ENCODE measurements around the gene LRIT1.
"Not testable (repeated sequence)": the region's sequence is repeated elsewhere in the genome, so short reads cannot be mapped to it uniquely, and the experiment has no call there.

Gene LRIT1, protein sequence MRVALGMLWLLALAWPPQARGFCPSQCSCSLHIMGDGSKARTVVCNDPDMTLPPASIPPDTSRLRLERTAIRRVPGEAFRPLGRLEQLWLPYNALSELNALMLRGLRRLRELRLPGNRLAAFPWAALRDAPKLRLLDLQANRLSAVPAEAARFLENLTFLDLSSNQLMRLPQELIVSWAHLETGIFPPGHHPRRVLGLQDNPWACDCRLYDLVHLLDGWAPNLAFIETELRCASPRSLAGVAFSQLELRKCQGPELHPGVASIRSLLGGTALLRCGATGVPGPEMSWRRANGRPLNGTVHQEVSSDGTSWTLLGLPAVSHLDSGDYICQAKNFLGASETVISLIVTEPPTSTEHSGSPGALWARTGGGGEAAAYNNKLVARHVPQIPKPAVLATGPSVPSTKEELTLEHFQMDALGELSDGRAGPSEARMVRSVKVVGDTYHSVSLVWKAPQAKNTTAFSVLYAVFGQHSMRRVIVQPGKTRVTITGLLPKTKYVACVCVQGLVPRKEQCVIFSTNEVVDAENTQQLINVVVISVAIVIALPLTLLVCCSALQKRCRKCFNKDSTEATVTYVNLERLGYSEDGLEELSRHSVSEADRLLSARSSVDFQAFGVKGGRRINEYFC

DNA sequence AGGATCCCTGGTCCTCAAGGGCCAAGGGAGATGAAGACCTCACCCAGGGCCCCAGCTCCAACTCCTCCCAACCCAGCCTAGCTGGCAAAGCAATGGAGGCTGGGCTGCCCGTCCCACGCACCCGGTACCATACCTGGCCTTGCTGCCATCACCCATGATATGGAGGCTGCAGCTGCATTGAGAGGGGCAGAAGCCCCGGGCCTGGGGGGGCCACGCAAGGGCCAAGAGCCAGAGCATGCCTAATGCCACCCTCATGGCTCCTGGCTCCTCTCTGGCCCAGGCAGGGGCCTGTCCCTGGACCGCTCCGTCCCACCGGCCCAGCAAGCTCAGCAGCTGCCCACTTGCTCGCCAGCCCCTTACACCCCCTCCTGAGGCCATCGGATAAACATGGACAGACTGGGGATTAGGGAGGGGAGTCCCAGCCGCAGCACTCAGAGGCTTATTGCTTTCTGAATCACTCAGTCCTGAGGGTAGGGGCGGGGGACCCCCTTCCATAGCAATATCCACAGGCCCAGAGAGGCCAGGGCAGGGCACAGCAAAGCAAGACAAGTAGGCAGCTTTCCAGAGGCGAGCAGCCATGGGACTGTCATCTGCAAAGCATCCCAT, at the start of gene LRIT1:
TSS of gene LRIT1 (minus strand) at position 362 of the 606 bp plus-strand sequence. CDS start at position 255, 107 bp downstream.
- DNase-seq (ENCODE audit: low read depth) = no peak

DNA sequence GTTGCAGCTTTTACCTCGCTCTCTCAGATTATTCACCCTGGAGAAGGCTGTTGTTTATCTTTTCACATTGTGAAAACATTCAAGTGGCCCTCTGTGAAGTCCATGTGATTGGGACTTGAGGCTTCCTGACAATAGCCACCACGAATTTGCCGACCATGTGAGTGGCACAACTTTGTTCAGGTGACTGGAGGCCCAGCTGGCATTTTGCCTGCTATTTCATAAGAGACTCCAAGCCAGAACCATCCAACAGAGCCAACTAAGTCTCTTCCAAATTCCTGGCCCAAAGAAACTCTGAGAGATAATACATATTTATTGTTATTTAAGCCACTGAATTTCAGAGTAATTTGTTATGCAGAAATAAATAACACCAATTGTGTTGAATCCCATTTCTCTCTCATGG, 48.9 kb upstream of the LRIT1 start:
- no peak for DNase-seq (ENCODE audit: low read depth)

DNA sequence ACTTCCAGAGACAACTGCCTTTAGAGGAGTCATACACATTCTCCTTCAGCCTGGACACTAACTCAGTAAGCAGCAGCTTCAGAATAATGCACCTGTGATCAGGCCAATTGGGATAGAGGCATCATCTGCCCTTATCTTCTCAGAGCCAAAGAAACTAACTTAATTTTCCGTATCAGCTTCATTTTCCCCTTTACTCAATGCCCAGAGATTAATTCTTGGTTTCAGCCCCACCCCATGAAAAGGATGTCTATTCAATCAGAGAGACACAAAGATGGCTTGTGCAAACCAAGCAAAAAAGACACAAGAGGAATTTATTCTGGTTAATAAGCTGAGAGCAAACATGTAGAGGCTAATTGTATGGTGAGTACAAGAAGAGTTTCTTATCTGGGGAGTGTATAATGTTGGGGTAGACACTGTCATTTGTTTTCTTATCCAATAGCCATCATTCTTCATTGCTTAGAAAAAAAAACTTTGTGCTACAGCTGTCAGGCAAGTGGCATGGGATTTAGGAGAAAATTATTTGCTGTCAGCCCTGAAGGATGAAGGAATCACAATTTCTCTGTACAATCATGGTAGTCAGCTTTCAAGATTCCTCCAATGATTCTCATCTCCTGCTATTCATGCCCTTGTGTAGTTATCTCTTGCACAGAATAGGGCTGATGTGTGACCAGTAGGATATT, 48.3 kb upstream of the LRIT1 start:
- no peak for DNase-seq (ENCODE audit: low read depth)

DNA sequence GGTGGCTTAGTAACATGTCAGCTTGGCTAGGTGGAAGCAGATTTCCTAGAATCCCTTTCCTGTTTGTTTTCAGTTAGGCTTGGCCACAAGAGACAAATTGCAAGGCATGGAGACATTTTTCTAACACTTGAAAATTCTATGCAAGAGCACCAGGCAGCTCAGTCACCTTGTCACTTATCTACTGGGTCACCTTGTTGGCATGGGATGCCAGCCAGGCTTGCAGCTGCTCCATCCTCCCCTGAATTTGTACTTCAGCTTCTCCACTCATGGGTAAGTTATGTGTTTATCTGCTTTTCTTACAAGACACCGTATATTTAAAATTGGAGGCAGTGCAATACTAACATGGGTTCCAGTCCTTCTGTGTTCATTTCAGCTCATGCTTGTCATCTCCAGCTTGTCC, 46.8 kb upstream of the LRIT1 start:
- no peak for DNase-seq (ENCODE audit: low read depth)

DNA sequence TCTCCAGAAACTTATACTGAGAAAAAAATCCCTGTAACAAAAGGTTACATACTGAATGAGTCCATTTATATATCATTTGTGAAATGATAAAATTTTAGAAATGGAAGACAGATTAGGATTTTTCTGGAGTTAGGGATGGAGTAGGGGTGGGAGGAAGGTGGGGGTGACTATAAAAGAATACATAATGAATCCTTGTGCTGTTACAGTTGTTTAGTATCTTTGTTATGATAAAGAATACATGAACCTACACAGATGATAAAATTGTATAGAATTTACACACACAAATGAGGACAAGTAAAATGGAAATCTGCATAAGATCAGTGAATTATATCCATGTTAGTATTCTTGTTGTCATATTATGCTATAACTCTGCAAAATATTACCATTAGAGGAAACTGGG, 45.3 kb upstream of the LRIT1 start:
- DNase-seq (ENCODE audit: low read depth) = no peak

DNA sequence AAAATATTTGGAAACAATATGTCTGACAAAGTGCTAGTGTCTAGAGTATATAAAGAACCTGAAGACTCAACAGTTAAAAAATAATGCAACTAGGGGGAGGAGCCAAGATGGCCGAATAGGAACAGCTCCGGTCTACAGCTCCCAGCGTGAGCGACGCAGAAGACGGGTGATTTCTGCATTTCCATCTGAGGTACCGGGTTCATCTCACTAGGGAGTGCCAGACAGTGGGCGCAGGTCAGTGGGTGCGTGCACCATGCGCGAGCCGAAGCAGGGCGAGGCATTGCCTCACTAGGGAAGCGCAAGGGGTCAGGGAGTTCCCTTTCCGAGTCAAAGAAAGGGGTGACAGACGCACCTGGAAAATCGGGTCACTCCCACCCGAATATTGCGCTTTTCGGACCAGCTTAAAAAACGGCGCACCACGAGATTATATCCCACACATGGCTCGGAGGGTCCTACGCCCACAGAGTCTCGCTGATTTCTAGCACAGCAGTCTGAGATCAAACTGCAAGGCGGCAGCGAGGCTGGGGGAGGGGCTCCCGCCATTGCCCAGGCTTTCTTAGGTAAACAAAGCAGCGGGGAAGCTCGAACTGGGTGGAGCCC, 38.6 kb upstream of the LRIT1 start:
- DNase-seq (ENCODE audit: low read depth) = not testable (repeated sequence)

DNA sequence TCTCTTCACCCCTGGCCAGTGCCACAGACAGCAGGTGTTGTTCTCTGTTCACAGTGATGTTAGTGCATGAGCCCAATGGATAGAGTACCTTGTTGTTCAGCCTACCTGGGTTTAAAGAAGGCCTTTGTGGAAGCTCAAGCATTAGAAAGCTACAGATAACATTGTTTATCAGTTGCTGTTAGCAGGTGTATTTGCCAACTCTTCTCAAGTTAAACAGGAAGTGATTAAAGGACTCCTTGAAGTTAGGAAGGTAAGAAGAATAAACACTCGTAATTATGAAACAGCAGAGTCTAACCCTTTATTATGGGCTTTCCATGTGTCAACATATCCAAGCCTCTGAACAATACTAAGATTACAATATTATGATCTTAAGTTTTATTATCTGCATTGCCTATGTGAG, 29.4 kb upstream of the LRIT1 start:
- no peak for DNase-seq (ENCODE audit: low read depth)

DNA sequence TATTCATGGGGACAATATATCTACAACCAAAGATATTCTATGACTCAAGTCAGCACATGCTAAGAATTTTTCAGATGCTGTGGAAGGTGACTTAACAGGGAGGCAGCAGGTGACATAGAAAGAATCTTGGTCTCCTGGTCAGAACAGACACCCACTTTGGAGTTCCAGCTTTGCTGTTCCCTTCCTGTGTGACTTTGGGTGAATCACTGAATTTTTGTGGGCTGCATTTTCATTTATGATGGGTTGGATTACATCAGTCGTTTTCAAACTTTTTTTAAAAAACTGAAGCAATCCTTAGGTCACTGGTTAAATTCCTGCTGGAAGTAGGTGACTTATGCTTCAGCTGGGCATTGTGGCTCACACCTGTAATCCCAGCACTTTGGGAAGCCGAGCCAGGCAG, 28.4 kb upstream of the LRIT1 start:
- no peak for DNase-seq (ENCODE audit: low read depth)

DNA sequence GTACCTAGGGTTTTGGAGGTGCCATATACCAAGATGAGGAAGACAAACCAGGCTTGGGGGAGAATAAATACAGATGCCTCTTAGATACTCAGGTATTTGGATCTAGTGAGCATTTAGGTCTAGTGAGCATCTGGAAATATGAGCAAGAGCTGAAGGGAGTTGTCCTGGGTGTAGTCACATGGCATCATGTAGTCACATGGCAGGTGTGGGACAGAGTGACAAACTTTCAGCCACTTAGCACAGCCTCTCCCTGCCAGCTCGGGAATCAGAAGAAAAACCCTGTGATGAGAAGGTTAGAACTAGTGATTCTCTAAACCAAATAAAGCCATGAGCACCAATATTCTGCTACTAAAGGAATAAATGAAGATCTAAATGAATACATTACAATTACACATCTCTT, 27.8 kb upstream of the LRIT1 start:
- DNase-seq (ENCODE audit: low read depth) = no peak

DNA sequence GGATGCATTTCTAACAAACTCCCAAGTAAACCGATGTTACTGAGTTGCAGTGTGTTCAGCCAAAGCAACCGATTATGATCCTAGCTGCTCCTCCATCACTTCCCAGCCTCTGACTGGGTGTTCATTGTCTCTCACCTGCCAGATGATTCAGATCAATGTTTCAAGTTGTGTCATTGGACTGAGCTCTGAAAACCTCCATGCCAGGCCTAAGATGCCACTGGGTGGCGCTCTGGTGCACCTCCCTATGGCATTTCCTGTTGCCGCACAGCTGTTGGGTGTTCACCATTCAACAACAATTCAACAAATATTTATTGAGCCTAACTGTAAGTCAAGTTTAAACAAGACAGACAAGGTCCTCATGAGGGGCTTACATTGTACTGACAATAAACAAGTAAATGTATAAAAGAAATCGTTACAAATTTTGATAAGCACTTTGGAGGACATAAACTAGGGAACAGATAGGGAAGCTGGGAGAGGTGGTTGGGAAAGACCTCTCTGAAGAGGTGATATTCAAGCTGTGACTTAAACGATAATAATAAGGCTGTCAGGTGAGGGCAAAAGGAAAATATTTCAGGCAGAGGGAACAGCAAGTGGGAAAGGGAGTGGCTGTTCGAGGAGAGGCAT, 26.3 kb upstream of the LRIT1 start:
- DNase-seq (ENCODE audit: low read depth) = peak; percentile 51

DNA sequence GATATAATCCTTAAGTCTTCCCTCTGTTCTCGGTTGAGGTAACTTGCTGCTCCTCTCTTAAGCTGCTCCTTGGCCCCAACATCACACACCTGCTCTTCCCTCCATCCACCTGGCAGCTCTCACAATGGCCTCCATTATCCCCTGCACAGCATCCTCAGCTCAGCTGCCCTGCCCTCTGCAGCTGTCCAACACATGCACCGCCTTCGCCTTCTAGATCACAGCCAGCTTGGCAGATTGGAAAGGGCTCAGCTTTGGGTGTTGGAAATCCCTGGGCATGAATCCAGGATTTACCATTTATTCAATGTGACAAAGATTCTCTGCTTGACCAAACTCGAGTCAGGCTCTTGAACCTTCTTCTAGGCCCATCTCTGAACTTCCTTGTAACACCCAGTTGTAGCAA, 24.1 kb upstream of the LRIT1 start:
- no peak for DNase-seq (ENCODE audit: low read depth)

DNA sequence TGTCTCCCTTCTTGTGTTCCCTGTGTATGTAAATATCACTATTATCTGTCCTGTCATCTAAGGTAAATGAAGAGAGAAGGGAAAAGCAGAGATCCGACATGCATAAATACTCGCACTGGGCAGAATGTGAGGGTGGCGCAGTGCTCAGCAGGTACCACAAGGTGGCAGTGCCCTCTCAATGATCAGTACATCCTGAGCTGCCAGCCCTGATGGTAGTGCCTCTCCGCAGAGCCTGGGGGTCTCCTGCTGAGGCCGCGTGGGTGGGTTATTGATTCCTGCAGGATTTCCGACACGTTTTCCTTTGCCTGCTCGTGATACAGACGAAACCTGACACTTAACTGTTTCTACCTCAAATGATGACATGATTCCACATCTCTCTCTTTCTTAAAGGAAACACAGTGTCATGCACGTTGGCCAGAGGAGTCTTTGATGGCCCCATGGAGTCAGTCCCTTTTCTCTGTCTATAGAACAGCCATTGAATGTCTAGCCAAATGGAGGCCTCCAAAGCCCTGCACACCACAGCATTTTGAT, 23.3 kb upstream of the LRIT1 start:
- DNase-seq (ENCODE audit: low read depth) = peak; percentile 57

DNA sequence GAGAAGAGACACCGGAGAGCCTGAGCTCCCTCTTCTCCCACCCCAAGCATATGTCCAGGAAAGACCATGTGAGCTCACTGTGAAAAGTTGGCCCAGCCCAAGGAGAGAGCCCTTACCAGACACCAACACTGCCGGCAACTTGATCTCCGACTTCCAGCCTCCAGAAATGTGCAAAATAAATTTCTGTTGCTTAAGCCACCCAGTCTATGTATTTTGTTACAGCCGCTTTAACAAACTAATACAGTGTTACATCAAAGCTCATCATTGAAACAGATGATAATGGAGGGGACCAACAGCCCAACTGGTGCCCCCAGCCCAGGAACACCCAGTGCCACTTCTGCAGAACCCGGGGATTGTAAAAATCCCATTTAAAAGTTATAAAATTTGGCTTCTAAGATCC, 22.4 kb upstream of the LRIT1 start:
- DNase-seq (ENCODE audit: low read depth) = no peak

DNA sequence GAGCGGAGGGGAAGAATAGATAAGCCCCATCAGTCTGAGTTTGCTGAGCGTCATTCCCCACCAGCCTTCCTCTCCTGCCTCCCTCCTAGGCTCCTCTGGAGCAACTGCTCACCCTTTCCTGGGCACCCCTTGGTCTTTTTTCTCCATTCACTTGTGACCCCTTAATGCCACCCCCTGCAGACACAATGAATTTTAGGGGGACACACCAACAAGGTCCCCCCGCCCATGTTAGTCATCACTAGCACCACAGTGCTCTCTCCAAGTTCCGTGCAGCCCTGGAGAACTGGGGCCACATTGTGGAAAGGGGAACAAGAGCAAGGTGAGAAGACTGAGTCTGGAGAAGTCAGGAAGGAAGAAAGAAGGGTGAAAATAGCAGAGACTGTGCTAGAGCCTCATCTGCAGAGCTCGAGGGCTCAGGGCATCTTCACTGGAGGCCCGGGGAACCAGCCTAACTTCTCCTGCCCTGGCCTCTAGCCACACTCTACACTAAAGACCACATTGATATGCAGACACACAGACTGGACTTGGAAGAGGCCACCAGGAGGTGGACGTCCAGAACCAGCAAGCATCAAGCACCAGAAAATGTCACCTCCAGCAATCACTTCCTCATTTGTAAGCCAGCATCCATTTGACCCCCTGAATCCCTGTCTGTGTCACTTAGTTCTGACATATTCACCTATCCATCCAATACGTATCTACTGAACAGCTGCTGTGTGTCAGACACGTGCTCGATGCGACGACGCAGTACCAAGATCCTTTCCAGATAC, 21.0 kb upstream of the LRIT1 start:
- DNase-seq (ENCODE audit: low read depth) = no peak

DNA sequence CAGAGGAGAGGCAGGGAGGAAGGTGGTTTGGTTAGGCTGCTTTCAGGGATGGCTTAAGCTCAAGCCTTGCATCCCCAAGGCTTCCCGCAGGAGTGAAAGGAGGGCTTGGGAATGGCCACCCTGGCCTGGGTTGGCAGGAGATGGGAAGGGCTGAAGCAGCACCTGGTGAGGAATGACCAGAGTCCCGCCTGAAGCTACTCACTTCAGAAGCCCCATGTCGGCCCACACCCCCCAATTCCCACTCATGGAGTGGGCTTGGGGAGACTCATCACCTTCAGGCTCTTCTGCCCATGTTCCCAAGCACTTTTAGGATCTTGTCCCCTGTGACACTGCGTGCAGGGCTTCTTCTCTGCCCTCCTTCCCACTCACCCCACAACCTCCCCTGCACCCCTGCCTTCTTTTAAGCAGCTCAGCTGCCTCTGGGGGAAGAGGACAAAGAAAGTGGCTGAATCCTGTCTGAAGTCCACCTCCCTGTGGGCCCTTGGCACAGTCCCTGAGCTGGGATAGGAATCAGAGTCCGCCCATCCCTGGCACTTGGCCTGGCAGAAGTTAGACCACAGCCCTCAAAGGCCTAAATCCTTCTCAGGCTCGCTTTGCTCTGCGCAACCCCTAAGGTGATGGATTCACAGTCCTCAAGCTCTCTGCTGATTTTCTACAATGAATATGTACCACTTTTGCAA, 20.0 kb upstream of the LRIT1 start:
- no peak for DNase-seq (ENCODE audit: low read depth)

DNA sequence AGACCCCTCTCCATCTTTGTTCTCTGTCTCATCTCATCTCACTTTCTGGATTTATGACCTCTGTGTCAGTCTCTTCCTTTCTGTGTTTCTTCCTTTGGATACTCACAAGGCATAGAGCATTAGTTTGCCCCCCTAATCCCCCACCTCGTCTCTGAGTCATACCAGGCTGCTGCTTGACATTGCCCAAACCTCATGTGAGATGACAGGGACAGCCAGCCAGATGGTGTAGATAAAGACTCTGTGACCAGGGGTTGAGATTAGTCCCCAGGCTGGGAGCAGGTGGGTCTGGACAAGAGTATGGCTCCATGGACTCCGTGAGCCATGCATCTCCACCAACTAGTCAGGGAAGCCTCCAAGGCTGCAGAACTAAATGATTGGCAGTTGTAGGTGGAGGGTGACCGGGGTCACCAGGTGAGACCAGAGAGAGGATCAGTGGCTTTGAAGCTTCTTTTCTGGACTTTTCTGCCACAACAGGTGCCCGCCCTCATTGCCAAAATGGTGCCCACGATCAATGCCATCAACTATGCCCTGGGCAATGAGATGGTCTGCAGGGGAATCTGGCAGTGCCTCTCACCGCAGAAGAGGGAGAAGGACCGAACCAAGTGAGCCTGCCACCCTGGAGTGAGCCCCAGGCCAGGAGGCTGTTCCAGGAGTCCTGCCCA, 16.8 kb upstream of the LRIT1 start:
- no peak for DNase-seq (ENCODE audit: low read depth)

DNA sequence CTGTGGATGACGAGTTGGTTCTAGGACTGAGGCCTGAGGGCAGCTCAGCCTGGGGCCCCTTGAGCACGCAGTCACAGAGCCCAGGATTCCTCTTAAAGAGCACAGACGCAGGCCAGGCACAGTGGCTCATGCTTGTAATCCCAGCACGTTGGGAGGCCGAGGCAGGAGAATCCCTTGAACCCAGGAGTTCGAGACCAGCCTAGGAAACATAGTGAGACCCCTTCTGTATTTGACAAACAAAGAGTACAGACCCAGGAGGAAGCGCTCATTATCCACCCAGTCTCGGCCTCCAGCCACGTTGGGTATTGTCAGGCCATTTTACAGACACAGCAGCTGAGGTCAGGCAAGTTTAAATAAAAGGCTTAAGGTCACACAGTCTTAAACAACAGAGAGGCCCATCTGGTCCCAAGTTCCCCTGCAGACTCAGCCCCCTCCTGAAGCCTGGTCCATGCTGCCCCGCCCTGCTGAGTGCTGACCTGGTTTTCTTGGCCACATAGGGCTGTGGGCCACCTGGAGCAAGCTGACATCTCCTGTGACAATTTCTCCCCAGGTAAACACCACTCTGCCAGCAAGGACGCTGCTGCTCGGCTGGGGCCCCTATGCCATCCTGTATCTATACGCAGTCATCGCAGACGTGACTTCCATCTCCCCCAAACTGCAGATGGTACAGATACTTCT, 16.1 kb upstream of the LRIT1 start:
- no peak for DNase-seq (ENCODE audit: low read depth)

DNA sequence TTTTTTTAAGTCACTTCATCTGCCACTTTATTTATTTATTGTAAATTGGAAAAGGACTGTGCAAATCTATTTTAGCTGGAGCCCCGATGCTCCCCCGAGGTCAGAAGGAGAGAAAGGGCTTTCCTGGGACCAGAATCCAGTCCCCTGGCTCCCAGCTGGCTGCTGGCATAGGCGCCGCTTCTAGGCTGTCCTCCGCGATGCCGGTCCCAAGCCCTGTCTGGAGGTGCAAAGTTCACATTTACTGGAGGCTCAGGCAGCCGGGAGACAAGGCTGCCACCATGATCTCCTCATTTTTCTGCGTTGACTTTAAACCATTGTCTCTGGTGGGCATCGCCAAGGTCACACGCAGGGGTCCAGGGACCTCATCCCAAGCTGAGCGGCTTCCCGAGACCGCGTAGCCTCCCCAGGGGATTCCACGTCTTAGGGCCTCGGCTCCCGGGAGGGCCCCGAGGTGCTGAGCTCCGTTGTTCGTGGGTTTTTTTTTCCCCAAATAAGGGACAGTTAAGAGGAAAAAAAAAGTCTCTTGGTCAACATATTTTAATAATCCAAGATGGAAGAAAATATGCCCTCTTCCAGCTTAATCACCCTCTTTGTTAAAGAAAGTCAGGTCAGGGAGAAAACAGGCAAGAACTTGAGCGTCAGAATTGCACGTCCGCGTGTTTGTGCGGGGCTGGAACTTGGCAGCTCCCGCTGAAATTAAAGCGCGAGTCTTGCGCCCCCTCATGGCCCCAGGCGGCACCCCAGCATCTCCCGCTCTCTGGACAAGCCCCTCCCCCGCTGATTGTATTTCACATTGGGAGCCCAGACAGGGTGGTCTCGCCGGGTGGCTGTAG, 15.4 kb upstream of the LRIT1 start:
- DNase-seq (ENCODE audit: low read depth) = peak; percentile 14
